Measurements from ENCODE around the gene POU2AF3. TPM values are rescaled to one million over a fixed set of nuclear protein-coding genes. Genes with fewer than 3 reads are reported as not detected.

Gene POU2AF3
- total and polyA plus RNA-seq, 2 donors (not counting 1 experiment from before 2014, with no cell fraction given), result 0.07 to 0.17 TPM

GRCh38 chr11:111329306-111330204 is 31.2 kb downstream of the POU2AF3 start:
- H3K9ac ChIP-seq (ENCODE audit: insufficient read depth, low read length), result no peak overlapping the region
- no peak for DNase-seq (ENCODE audit: low read depth in 2 of 2)
- no peaks in the 10 kb centered on the region for H3K27me3 ChIP-seq (ENCODE audit: control insufficient read depth, insufficient read depth, low read length)
- TF ChIP-seq EZH2 (IDR thresholded peaks at IDR 0.05; ENCODE audit: low read length, missing control alignments) (no peak), CTCF (conservative IDR thresholded peaks at IDR 0.05 in 1 of 2, IDR thresholded peaks at IDR 0.05 in 1 of 2; ENCODE audit: low read depth in 1 of 2, low read length in 2 of 2) (no peak)
- no peak overlapping the region for H3K4me2 ChIP-seq (ENCODE audit: extremely low read depth, insufficient read depth, low read length)
- H3K9me3 ChIP-seq (ENCODE audit: control insufficient read depth, insufficient read depth, low read depth, low read length), result no peaks in the 10 kb centered on the region
- no peak overlapping the region for H2AFZ ChIP-seq (ENCODE audit: low read length)
- no peak overlapping the region for H3K4me3 ChIP-seq (replicated peaks in 1 of 4; ENCODE audit: control extremely low read depth in 1 of 4, insufficient read depth in 1 of 4, low read depth in 3 of 4, low read length in 4 of 4)
- no peaks in the 10 kb centered on the region for H4K20me1 ChIP-seq (ENCODE audit: control insufficient read depth, extremely low read depth, insufficient read depth, low read length)
- no peaks in the 10 kb centered on the region for H3K36me3 ChIP-seq (ENCODE audit: control insufficient read depth, insufficient read depth, low read length)
- no peaks in the 10 kb centered on the region for H3K4me1 ChIP-seq (ENCODE audit: control insufficient read depth, extremely low read depth, insufficient read depth, low read length)
- no peaks in the 10 kb centered on the region for H3K79me2 ChIP-seq (ENCODE audit: control insufficient read depth, insufficient read depth, low read length)
- no peak overlapping the region for H3K27ac ChIP-seq (ENCODE audit: insufficient read depth, low read length)

- no peak overlapping the region for H3K4me3 ChIP-seq (replicated peaks in 1 of 4; ENCODE audit: control extremely low read depth in 1 of 4, insufficient read depth in 1 of 4, low read depth in 3 of 4, low read length in 4 of 4)
- no peaks in the 10 kb centered on the region for H3K4me1 ChIP-seq (ENCODE audit: control insufficient read depth, extremely low read depth, insufficient read depth, low read length)
Observed at GRCh38 chr11:111330234-111330893, 32.0 kb downstream of the POU2AF3 start.

More at GRCh38 chr11:111330234-111330893, 32.0 kb downstream of the POU2AF3 start:
- Histone ChIP-seq H3K79me2 (ENCODE audit: control insufficient read depth, insufficient read depth, low read length) (no peaks in the 10 kb centered on the region), H3K9ac (ENCODE audit: insufficient read depth, low read length) (no peak overlapping the region), H4K20me1 (ENCODE audit: control insufficient read depth, extremely low read depth, insufficient read depth, low read length) (no peaks in the 10 kb centered on the region), H3K27ac (ENCODE audit: insufficient read depth, low read length) (no peak overlapping the region), H3K9me3 (ENCODE audit: control insufficient read depth, insufficient read depth, low read depth, low read length) (no peaks in the 10 kb centered on the region), H3K27me3 (ENCODE audit: control insufficient read depth, insufficient read depth, low read length) (peaks cover 5% of the 10 kb centered on the region), H3K4me2 (ENCODE audit: extremely low read depth, insufficient read depth, low read length) (no peak overlapping the region), H2AFZ (ENCODE audit: low read length) (no peak overlapping the region), H3K36me3 (ENCODE audit: control insufficient read depth, insufficient read depth, low read length) (no peaks in the 10 kb centered on the region)
- TF ChIP-seq EZH2 (IDR thresholded peaks at IDR 0.05; ENCODE audit: low read length, missing control alignments), result no peak
- no peak for TF ChIP-seq CTCF (conservative IDR thresholded peaks at IDR 0.05 in 1 of 2, IDR thresholded peaks at IDR 0.05 in 1 of 2; ENCODE audit: low read depth in 1 of 2, low read length in 2 of 2)
- no peak for DNase-seq (ENCODE audit: low read depth in 2 of 2)

Data from fibroblast of lung (primary cell).